ENCODE results near the gene TLCD3A.
"Not testable (repeated sequence)": the region's sequence is repeated elsewhere in the genome, so short reads cannot be mapped to it uniquely, and the experiment has no call there.

Gene TLCD3A

GRCh38 chr17:708132-708531, 24.3 kb upstream of the TLCD3A start:
- DNase-seq = no peak

GRCh38 chr17:718075-718474, 14.3 kb upstream of the TLCD3A start:
- no peak for DNase-seq

- DNase-seq = no peak
These were observed 11.5 kb upstream of the TLCD3A start for GRCh38 chr17:720706-721539.

GRCh38 chr17:721540-721937, 10.9 kb upstream of the TLCD3A start:
- no peak for DNase-seq

GRCh38 chr17:725084-725483, 7.3 kb upstream of the TLCD3A start:
- no peak for DNase-seq

- no peak for DNase-seq
These were observed 6.7 kb upstream of the TLCD3A start for GRCh38 chr17:725746-726145.

- DNase-seq = no peak
These were observed 6.0 kb upstream of the TLCD3A start for GRCh38 chr17:726271-726919.

GRCh38 chr17:728911-729310, 3.5 kb upstream of the TLCD3A start:
- DNase-seq = no peak

- DNase-seq = no peak
These were observed 741 bp upstream of the TLCD3A start for GRCh38 chr17:731644-732066.

GRCh38 chr17:732902-733720, 715 bp downstream of the TLCD3A start:
- DNase-seq = peak in 1 of 4 experiments; percentile 14

GRCh38 chr17:733743-734142, 1.3 kb downstream of the TLCD3A start:
- DNase-seq = no peak

- no peak for DNase-seq
These were observed 5.2 kb downstream of the TLCD3A start for GRCh38 chr17:737561-738113.

- no peak for DNase-seq
These were observed 8.0 kb downstream of the TLCD3A start for GRCh38 chr17:740240-741017.

GRCh38 chr17:742147-742793, 9.9 kb downstream of the TLCD3A start:
- DNase-seq = no peak

- DNase-seq = no peak
These were observed 10.7 kb downstream of the TLCD3A start for GRCh38 chr17:743139-743538.

- DNase-seq = no peak
These were observed 12.5 kb downstream of the TLCD3A start for GRCh38 chr17:744937-745336.

GRCh38 chr17:745406-745805, 13.0 kb downstream of the TLCD3A start:
- DNase-seq = no peak

GRCh38 chr17:746181-746580, 13.8 kb downstream of the TLCD3A start:
- DNase-seq = no peak

- no peak for DNase-seq
These were observed 14.6 kb downstream of the TLCD3A start for GRCh38 chr17:746783-747629.

- not testable (repeated sequence) for DNase-seq
These were observed 16.2 kb downstream of the TLCD3A start for GRCh38 chr17:748604-749003.

- DNase-seq = not testable (repeated sequence)
These were observed 17.0 kb downstream of the TLCD3A start for GRCh38 chr17:749359-749758.

Measured in activated naive CD4-positive, alpha-beta T cell (primary cell).